GM18502 (cell line): Measurements from ENCODE around the gene ATP5F1D.
A peak's percentile ranks its signal among the peaks of the same experiment; 100 is the strongest.

Source experiments
- ATAC-seq: cut with Tn5 transposase; IDR thresholded peaks from one replicate; pipeline ENCODE4 v1.9.1; 2021; ENCODE audit warnings: mild to moderate bottlenecking; ENCODE audit not compliant: unreplicated experiment, poor library complexity

The ATP5F1D gene

GRCh38 chr19:1231729-1232637 is 9.6 kb upstream of the ATP5F1D start:
- ATAC-seq, result no peak

GRCh38 chr19:1232652-1233072 is 8.9 kb upstream of the ATP5F1D start:
- no peak for ATAC-seq

DNA sequence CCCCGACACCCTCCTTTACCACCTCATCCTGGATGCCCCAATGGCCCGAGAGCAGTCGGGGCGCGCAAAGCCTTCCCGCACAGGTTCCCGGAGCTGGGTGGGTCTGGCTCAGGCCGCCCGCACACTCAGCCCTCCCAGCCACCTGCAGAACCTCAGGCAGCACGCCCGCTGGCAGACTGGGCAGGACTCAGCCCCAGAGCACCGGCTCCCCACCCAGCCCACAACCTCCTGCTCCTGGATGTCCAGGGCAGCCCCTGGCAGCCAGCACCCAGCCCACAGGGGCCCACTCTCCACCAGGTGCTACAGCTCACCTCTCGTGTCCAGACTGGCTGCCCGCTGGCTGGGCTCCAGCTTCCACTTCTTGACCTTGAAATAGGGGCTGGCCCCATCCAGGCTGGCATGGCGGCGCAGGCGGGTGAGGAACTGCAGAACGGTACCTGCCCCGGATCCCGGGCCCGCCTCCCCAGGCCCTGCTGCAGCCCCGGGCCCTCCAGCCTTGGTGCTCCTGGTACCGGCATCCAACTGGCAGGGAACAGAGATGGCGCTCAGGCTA is 8.4 kb upstream of the ATP5F1D start:
- ATAC-seq, result no peak

GRCh38 chr19:1234051-1234954 is 7.2 kb upstream of the ATP5F1D start:
- ATAC-seq, result no peak

GRCh38 chr19:1234955-1235380 is 6.6 kb upstream of the ATP5F1D start:
- no peak for ATAC-seq

DNA sequence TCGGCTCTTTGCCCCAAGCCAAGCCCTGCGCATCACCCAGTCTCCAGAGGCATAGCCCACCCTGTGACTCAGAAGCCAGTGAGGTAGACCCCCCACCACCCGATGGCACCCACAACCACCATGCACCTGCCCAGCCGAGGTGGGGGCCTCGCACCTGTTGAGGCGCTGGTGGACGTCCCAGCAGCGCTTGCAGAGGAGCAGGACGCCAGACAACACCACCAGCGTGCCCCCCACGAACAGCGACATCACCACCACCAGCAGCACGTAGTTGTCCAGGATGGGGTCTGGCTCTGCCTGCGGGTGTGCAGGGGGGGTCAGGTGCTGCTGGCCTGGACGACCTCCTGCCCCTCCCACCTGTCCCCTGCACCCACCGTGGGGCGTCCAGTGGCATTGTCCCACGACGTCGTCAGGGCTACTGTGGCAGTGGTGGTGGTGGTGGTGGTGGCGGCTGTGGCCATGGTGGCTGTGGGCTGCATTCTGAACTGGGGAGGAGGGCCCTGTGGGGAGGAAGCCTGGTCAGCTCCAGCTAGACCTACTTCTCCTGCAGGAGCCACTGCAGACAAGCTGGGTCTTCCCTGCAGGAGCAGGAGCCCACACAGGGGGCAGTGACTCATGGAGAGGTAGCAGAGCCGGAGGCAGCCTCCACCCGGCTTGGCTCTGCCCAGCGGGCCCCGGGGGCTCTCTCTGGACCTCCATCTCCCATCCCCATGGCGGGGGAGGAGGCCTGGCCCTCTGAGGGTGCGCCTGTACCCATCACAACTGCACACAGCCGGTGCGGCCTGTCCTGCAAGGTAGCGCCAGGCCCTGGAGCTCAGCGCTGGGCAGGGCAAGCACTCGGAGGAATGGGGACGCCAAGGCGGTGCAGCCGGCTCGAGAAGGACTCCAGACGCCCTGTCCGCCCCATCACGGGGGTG is 5.7 kb upstream of the ATP5F1D start:
- ATAC-seq, result no peak

DNA sequence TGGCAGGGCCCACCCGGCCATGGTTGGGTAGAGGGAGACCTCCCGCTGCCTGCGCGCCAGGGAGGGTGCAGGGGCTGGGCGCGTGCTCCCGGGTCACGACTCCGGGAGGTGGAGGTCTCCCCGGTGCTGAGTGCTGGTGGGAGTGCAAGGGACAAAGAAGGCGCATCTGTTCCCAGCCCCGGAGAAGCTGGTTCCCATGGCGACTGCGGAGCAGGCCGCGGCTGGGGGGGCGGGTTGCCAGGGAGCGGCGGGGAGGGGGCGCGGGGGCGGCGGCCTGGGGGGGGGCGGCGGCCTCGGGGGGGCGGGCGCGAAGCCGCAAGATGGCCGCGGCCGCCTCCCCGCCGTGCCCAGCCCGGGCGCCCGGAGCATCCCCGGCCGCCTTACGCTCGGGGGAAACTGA is 5.0 kb upstream of the ATP5F1D start:
- ATAC-seq, result no peak

- ATAC-seq, result no peak
Measured at GRCh38 chr19:1237027-1237659, 4.4 kb upstream of the ATP5F1D start.

- ATAC-seq, result no peak
Measured at GRCh38 chr19:1237754-1238368, 3.7 kb upstream of the ATP5F1D start, which contains the start of gene CBARP. TSS of gene CBARP (minus strand) at chr19:1238005. CDS start at chr19:1236100, 1,905 bp downstream.

DNA sequence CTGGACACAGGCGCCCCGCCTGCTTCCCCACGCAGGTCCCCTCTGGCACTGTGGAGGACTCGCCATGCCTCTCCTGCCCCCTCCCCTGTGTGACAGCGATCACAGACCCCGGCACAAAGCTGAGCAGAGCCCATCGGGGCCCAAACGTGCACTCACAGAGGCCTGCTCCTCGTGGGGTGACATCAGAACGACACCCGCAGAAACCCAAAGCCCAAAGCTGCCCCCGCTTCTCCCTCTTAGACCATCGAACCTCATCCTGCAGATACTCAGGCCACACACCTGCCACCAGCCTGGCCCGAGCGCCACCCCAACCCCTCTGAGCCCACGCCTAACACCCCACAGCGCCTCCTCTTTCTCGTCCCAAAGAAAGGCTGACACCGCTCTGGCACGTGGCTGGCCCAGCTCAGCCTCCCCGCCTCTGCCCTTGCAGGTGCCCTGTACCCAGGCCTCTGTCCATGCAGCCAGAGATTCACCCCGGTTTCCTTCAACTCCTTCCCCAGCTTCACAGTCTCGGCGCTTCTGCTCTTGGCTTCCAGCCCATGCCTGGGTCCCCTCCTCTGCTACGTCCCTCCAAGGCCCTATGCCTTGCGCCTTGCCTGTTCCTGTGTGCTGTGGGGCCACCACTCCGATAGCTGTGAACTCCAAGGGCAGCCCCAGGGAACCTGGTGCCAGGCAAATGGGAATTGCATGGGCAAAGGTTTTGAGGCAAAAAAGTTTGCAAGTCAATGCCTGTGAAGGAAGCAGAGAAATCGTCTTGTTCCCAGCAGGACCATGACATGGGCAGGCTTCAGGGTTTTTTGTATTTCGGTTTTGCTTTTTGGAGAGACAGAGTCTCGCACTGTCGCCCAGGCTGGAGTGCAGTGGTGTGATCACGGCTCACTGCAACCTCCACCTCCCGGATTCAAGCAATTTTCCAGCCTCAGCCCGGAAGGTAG is 2.9 kb upstream of the ATP5F1D start:
- ATAC-seq, result no peak

GRCh38 chr19:1239420-1239795 is 2.1 kb upstream of the ATP5F1D start:
- no peak for ATAC-seq

GRCh38 chr19:1239796-1240737 is 1.5 kb upstream of the ATP5F1D start:
- peak; percentile 40 for ATAC-seq

- no peak for ATAC-seq
Measured at GRCh38 chr19:1240925-1241324, 626 bp upstream of the ATP5F1D start.

- ATAC-seq, result no peak
Measured at GRCh38 chr19:1243768-1244692, 2.5 kb downstream of the ATP5F1D start.

DNA sequence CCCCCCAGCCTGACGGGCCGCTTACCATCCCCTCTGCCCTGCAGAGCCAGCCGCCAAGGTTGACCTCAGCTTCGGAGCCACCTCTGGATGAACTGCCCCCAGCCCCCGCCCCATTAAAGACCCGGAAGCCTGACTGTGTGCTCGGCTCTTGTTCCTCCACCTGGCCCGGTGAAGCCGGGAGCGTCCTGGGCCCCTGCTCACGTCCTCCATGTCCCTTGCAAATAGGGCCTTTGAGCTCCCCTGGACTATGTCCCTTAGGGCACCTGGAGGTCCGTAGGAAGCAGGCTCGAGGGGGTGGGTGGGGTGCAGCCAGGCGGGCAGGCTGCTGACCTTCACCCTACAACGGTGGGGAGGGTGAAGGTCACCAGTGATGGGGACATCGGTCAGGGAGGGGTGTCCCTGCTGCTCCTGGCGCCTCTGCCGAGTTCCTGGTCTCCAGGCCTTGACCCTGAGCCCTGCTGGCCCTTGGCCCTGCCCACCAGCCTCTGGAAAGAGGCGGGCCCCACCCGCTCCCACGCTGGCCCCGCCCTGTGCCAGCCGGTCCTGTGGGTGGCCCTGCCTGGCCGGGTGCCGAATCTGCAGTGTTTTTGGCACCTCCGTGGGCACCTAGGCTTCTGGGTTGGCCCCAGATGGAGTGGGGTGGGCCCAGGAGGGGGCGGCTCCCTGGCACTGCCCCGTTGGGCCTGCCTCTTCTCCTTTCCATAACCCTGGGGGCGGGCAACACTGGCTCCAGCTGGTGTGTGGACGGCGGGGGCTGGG is 3.3 kb downstream of the ATP5F1D start:
- ATAC-seq, result no peak
